Measurements from ENCODE around the gene CAB39L. TPM values are rescaled to one million over a fixed set of nuclear protein-coding genes. Genes with fewer than 3 reads are reported as not detected.

The CAB39L gene
- total RNA-seq, 2 donors from 2014 or later: 24.3 to 27.1 TPM

DNA sequence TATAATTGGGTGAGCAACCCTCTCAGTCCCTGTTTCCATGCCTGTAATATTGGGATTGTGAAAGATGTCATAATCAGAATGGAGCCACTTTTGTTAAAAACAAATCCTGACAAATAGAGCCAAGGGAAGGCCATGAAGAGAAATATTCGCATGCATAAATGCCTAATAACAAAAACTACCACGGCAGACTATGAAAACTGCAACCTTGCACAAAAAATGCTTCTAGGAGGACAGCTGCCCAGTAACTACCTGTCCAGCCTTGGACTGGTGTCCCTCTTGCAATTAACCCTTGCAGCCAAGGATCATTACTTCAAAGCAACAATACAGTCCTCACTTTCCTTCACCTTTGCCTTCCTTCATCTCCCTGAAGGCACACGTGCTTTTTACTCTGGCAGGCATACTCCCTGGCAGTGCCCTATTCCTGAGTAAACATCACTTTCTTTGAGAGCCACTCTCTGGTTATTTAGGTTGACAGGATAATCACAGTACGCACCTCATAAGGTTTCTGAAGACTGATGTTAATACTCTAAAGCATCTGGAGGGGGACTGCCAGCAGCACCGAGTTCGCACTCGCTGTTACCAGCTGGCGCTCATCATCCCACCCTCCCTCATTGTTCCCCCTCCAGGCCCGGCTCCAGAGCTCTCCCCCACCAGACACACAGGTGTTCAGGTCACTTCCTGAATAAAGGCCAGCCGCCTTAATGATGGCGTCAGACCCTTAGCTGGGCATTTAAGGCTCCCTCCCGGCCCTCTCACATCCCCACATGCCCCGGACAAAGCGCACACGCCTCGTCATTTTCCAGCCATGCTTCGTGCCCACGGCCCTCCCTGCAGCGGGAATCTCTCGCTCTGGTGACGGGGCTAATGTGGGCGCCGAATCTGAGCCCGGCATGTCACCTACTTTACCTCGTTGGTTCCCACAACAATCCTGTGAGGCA is 138.8 kb downstream of the CAB39L start:
- no peaks in the 10 kb centered on the region for H3K27me3 ChIP-seq
- peak overlapping the region; percentile 27 to 52 for H3K27ac ChIP-seq
- DNase-seq (ENCODE audit: low spot score): no peak
- peaks cover 0 to 61% of the 10 kb centered on the region in 2 donors for H3K4me1 ChIP-seq
- no peaks in the 10 kb centered on the region for H3K36me3 ChIP-seq
- no peaks in the 10 kb centered on the region for H3K9me3 ChIP-seq
- H3K4me3 ChIP-seq: no peak overlapping the region
- TF ChIP-seq CTCF (IDR thresholded peaks at IDR 0.05): no peak

DNA sequence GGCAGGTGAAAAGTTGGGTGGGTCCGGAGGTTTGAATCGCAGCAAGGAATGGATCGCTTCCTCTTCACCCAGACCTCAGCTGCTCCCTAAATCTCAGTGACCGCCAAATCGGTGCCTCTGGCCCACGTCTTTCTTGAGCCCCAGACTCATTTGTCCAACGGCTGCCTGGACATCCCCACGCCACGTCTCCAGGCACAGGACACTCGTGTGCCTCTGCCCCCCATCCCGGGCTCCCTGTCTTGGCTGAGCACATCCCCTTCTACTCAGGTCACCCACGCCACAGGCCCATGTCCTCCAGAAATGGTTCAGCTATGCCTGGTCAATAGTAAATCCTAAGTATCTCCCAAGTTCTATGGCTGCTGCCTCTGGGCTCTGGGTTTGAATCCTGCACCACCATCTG is 139.5 kb downstream of the CAB39L start:
- H3K4me1 ChIP-seq: peaks cover 0 to 59% of the 10 kb centered on the region in 2 donors
- H3K36me3 ChIP-seq: no peaks in the 10 kb centered on the region
- TF ChIP-seq CTCF (IDR thresholded peaks at IDR 0.05): no peak
- H3K9me3 ChIP-seq: no peaks in the 10 kb centered on the region
- no peaks in the 10 kb centered on the region for H3K27me3 ChIP-seq
- no peak overlapping the region for H3K4me3 ChIP-seq
- peak overlapping the region; percentile 27 to 52 for H3K27ac ChIP-seq
- DNase-seq (ENCODE audit: low spot score): no peak

GRCh38 chr13:49303533-49304252 is 140.2 kb downstream of the CAB39L start:
- TF ChIP-seq CTCF (IDR thresholded peaks at IDR 0.05): no peak
- no peaks in the 10 kb centered on the region for H3K27me3 ChIP-seq
- peaks cover 0 to 53% of the 10 kb centered on the region in 2 donors for H3K4me1 ChIP-seq
- H3K4me3 ChIP-seq: no peak overlapping the region
- H3K9me3 ChIP-seq: no peaks in the 10 kb centered on the region
- no peak for DNase-seq (ENCODE audit: low spot score)
- H3K27ac ChIP-seq: peak overlapping the region; percentile 27 to 52
- H3K36me3 ChIP-seq: no peaks in the 10 kb centered on the region

GRCh38 chr13:49302817-49303216 is 141.0 kb downstream of the CAB39L start:
- Histone ChIP-seq H3K27ac (peak overlapping the region in 1 of 2 donors; percentile 52), H3K4me1 (peaks cover 0 to 44% of the 10 kb centered on the region in 2 donors), H3K27me3 (no peaks in the 10 kb centered on the region), H3K9me3 (no peaks in the 10 kb centered on the region), H3K36me3 (no peaks in the 10 kb centered on the region), H3K4me3 (no peak overlapping the region)
- TF ChIP-seq CTCF (IDR thresholded peaks at IDR 0.05): no peak
- no peak for DNase-seq (ENCODE audit: low spot score)

DNA sequence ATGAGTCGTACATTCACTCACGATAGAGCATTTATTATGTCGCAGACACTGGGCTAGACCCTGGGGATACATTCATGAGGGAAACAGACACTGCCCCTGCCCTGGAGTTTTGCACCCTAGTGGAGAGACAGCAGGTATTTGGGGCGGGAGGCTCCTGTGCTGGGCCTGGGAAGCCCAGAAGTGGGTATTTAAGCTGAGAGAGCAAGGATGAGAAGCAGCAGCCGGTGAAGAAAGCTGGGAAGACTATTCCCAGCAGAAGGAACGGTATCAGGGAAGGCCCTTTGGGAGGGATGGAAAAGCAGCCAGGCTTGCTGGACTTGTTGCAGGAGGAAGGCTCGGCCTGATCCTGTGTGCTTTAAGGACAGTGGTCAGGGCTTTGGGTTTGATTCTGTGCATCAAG is 141.6 kb downstream of the CAB39L start:
- DNase-seq (ENCODE audit: low spot score): no peak
- H3K27ac ChIP-seq: peak overlapping the region in 1 of 2 donors; percentile 52
- no peak for TF ChIP-seq CTCF (IDR thresholded peaks at IDR 0.05)
- peaks cover 0 to 38% of the 10 kb centered on the region in 2 donors for H3K4me1 ChIP-seq
- H3K27me3 ChIP-seq: no peaks in the 10 kb centered on the region
- H3K36me3 ChIP-seq: no peaks in the 10 kb centered on the region
- H3K4me3 ChIP-seq: no peak overlapping the region
- no peaks in the 10 kb centered on the region for H3K9me3 ChIP-seq

Measured in right atrium auricular region (tissue), 2 donors.